Measurements from ENCODE around the gene POU2F1. TPM values are rescaled to one million over a fixed set of nuclear protein-coding genes. Genes with fewer than 3 reads are reported as not detected.

The POU2F1 gene
- total RNA-seq, 2 experiments from 2014 or later: 18.7 to 52.3 TPM

DNA sequence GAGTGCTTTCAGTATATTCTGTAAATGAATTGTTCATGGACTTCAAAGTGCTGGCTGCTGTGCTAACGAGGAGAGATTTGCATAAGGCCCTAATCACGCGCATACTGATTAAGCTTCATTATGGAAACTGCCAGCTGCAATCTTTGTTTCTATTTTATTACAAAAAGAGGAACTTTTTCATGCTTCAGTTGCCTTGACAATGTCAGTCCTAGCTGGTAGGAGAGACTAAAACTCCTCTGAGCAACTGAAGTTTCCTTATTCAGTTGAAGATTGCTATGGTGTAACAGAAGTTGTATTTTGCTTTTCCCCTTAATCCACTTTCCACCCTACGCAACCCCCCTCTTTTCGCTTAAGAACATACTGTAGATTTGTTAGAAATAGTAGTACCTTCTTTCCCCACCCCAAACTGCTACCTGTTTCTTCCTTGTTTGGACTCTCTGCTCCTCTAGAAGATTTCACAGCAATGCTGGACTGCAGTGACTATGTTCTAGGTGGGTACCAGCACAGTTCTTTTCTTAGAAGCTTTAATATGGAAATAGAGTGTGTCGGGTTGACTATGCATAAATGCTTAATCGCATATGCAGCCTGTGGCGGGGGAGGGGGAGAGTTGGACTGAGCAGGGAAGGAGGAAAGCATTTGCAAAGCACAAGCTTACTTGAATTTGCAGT, 108.3 kb downstream of the POU2F1 start:
- intact Hi-C loops (cut with micrococcal nuclease; ENCODE audit: unreplicated experiment): loop anchor here (1.0 to 5.0 kb wide), 3 partner anchors 60 to 388 kb away; partner anchors contain the start of gene POU2F1
- H3K9me3 ChIP-seq (ENCODE audit: low read length): peaks cover 20% of the 10 kb centered on the region; the same call in 1 of the 2 replicates
- peaks cover 49% of the 10 kb centered on the region for H3K79me2 ChIP-seq (ENCODE audit: insufficient read depth, low read depth, low read length)
- peak overlapping the region; percentile 79; the same call in 1 of the 2 replicates for H2AFZ ChIP-seq (ENCODE audit: low read length)
- CTCF ChIA-PET (ENCODE audit: unreplicated experiment): interaction anchor here (0.6 to 2.5 kb wide), 2 partner anchors 59 to 112 kb away, joined by 5 to 8 read pairs; no protein-coding TSS in a partner anchor
- BruUV-seq (replicated peaks): no TSS peak
- peak; percentile 98 for DNase-seq (ENCODE audit: low spot score)
- H4K20me1 ChIP-seq (ENCODE audit: insufficient read depth, low read length): no peaks in the 10 kb centered on the region
- H3K27ac ChIP-seq (ENCODE audit: low read depth, low read length, poor library complexity, severe bottlenecking): peak overlapping the region; percentile 99
- H3K4me3 ChIP-seq (ENCODE audit: low read depth, low read length, poor library complexity, severe bottlenecking): peak overlapping the region; percentile 79
- no peak for TF ChIP-seq EZH2phosphoT487 (IDR thresholded peaks at IDR 0.05; ENCODE audit: borderline replicate concordance, low read depth, low read length)
- TF ChIP-seq, protein P1, sequence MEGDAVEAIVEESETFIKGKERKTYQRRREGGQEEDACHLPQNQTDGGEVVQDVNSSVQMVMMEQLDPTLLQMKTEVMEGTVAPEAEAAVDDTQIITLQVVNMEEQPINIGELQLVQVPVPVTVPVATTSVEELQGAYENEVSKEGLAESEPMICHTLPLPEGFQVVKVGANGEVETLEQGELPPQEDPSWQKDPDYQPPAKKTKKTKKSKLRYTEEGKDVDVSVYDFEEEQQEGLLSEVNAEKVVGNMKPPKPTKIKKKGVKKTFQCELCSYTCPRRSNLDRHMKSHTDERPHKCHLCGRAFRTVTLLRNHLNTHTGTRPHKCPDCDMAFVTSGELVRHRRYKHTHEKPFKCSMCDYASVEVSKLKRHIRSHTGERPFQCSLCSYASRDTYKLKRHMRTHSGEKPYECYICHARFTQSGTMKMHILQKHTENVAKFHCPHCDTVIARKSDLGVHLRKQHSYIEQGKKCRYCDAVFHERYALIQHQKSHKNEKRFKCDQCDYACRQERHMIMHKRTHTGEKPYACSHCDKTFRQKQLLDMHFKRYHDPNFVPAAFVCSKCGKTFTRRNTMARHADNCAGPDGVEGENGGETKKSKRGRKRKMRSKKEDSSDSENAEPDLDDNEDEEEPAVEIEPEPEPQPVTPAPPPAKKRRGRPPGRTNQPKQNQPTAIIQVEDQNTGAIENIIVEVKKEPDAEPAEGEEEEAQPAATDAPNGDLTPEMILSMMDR (conservative IDR thresholded peaks at IDR 0.05; ENCODE audit: low read length): no peak
- peaks cover 42% of the 10 kb centered on the region for H3K4me1 ChIP-seq (ENCODE audit: insufficient read depth, low read length, poor library complexity, severe bottlenecking)
- POLR2A ChIA-PET: interaction anchor here (0.6 to 2.1 kb wide), 19 partner anchors 10 to 457 kb away, joined by 3 to 10 read pairs (median 4); no protein-coding TSS in a partner anchor
- H3K4me2 ChIP-seq (ENCODE audit: low read length): peak overlapping the region; percentile 99
- H3K36me3 ChIP-seq (ENCODE audit: insufficient read depth, low read length): peaks cover 32% of the 10 kb centered on the region
- H3K9me2 ChIP-seq (ENCODE audit: insufficient read depth, low read length): no peaks in the 10 kb centered on the region

DNA sequence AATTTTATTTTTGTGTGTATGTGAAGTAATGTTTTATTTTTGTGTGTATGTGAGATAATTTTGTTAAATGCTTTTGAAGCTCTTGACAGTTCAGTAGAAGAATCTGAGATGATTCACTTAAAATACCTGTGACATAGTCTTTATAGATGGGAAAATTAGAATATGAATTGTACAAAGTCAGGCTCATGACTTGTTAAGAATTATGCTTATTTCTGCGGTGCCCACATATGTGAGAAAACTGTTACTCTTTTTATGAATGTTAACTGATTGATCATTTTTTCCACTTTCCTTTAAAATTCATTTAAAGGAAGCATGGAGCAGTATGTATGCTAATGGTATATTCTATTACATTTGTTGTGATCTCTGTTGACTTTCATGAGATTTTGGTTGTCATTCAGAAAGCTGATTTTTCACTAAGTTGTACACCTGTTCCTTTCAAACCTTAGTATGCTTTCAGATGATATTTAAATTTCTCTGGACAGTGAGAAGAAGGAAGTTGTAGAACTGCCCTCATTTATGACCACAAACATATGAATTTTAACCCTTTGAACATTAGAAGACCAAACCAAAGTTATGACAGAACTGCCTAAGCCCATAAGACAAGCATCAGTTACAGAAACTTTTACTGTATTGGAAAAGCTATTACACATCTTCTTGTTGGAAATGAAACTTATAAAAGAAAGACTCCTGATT, 110.1 kb downstream of the POU2F1 start:
- Histone ChIP-seq H3K36me3 (ENCODE audit: insufficient read depth, low read length) (peaks cover 38% of the 10 kb centered on the region), H3K4me3 (ENCODE audit: low read depth, low read length, poor library complexity, severe bottlenecking) (peak overlapping the region; percentile 79), H3K79me2 (ENCODE audit: insufficient read depth, low read depth, low read length) (peaks cover 67% of the 10 kb centered on the region), H3K4me1 (ENCODE audit: insufficient read depth, low read length, poor library complexity, severe bottlenecking) (peaks cover 56% of the 10 kb centered on the region), H3K4me2 (ENCODE audit: low read length) (peak overlapping the region; percentile 99), H3K9me3 (ENCODE audit: low read length) (peaks cover 9% of the 10 kb centered on the region; the same call in 1 of the 2 replicates), H2AFZ (ENCODE audit: low read length) (peak overlapping the region; percentile 11; the same call in 1 of the 2 replicates), H4K20me1 (ENCODE audit: insufficient read depth, low read length) (no peaks in the 10 kb centered on the region), H3K27ac (ENCODE audit: low read depth, low read length, poor library complexity, severe bottlenecking) (peak overlapping the region; percentile 99), H3K9me2 (ENCODE audit: insufficient read depth, low read length) (no peaks in the 10 kb centered on the region)
- no TSS peak for BruUV-seq (replicated peaks)
- intact Hi-C loops (cut with micrococcal nuclease; ENCODE audit: unreplicated experiment): loop anchor here (1.0 to 5.0 kb wide), 4 partner anchors 27 to 607 kb away; partner anchors contain the start of genes DCAF6 and MPC2
- ChIA-PET CTCF (ENCODE audit: unreplicated experiment) (interaction anchor here (2.5 kb wide), 1 partner anchor 60 kb away, joined by 8 read pairs; no protein-coding TSS in a partner anchor), POLR2A (interaction anchor here (0.7 to 4.2 kb wide), 9 partner anchors 9 to 201 kb away, joined by 3 to 19 read pairs (median 3); no protein-coding TSS in a partner anchor)
- no peak for TF ChIP-seq EZH2phosphoT487 (IDR thresholded peaks at IDR 0.05; ENCODE audit: borderline replicate concordance, low read depth, low read length)
- TF ChIP-seq, protein P1 (conservative IDR thresholded peaks at IDR 0.05; ENCODE audit: low read length): no peak
- DNase-seq (ENCODE audit: low spot score): peak; percentile 73
